ENCODE results near the gene CDK5. TPM values are rescaled to one million over a fixed set of nuclear protein-coding genes. Genes with fewer than 3 reads are reported as not detected.

Gene CDK5
- total and polyA plus RNA-seq, 2 of the 13 experiments (the other 11 are each of a cell fraction or from before 2014, with no cell fraction given) = 16.4 to 21.3 TPM

DNA sequence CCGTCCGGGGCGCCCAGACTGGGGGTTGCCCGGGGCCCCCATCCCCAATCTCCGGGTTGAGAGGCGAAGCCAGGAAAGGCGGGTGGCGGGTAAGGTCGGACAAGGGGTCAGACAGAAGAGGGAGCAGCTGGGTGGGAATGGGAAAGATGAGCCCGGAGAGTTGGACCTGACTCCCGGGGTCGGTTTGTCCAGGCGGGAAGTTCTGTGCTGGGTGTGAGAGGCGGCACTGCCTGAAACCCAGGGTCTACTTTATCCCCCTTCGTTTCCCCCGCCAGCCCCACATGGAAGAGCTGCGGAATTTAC is 2.4 kb upstream of the CDK5 start (continued):
- TF ChIP-seq ZNF567 (CRISPR knock-in tag; IDR thresholded peaks at IDR 0.05; ENCODE audit: borderline replicate concordance) = no peak
- no peak for TF ChIP-seq MAZ (IDR thresholded peaks at IDR 0.05; ENCODE audit: borderline replicate concordance, low read depth, low read length)
- 0 out of 2 replicates have a peak, but pooled peaks have one; percentile 16 for TF ChIP-seq MAZ (CRISPR knock-in tag; IDR thresholded peaks at IDR 0.05; ENCODE audit: low read depth)
- TF ChIP-seq, protein P1, sequence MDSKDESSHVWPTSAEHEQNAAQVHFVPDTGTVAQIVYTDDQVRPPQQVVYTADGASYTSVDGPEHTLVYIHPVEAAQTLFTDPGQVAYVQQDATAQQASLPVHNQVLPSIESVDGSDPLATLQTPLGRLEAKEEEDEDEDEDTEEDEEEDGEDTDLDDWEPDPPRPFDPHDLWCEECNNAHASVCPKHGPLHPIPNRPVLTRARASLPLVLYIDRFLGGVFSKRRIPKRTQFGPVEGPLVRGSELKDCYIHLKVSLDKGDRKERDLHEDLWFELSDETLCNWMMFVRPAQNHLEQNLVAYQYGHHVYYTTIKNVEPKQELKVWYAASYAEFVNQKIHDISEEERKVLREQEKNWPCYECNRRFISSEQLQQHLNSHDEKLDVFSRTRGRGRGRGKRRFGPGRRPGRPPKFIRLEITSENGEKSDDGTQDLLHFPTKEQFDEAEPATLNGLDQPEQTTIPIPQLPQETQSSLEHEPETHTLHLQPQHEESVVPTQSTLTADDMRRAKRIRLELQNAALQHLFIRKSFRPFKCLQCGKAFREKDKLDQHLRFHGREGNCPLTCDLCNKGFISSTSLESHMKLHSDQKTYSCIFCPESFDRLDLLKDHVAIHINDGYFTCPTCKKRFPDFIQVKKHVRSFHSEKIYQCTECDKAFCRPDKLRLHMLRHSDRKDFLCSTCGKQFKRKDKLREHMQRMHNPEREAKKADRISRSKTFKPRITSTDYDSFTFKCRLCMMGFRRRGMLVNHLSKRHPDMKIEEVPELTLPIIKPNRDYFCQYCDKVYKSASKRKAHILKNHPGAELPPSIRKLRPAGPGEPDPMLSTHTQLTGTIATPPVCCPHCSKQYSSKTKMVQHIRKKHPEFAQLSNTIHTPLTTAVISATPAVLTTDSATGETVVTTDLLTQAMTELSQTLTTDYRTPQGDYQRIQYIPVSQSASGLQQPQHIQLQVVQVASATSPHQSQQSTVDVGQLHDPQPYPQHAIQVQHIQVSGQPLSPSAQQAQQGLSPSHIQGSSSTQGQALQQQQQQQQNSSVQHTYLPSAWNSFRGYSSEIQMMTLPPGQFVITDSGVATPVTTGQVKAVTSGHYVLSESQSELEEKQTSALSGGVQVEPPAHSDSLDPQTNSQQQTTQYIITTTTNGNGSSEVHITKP (CRISPR knock-in tag; IDR thresholded peaks at IDR 0.05; ENCODE audit: low read depth) = no peak

DNA sequence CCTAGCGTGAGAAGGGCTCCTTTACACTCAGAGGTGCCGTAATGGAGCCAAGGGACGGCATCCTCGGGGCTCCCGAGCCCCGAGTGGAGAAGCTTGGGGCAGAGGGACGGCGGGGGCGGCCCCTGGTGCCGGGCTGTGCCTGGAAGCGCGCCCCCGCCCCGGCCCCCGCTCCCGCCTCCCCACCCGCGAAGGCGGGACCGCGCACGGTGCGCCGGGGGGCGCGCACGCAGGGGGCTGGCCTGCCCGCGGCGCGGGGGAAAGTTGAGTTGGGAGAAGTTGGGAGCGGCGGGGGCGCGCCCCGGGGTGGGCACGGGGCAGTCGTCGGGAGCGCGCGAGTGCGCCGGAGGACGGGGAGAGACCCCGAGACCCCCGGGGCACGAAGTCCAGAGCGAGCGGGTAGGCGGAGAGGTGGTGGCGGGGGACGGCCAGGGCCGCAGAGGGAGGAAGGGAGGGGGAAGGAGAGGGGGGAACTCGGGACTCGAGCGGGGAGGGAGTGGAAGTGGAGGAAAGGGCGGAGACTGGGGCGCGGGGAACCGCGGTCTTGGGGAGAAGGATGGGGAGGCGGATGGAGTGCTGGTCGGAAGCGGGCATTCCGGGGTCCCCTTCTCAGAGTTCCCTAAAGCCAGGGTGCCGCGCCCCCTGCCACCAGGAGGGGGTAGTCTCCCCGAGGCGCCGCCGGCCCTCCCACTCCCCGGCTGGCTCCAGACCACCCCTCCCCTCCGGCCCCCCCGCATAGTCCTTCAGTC is 1.8 kb upstream of the CDK5 start, which contains the start of gene SLC4A2:
Gene SLC4A2, plus strand, starts transcription at position 223 of the 746 bp plus-strand sequence. CDS start 2,399 bp downstream, outside the sequence.
- Histone ChIP-seq H3K27me3 (ENCODE audit: control insufficient read depth in 1 of 2, insufficient read depth in 2 of 2, low read length in 2 of 2) (no peaks in the 10 kb centered on the region; a peak in 1 of 5 replicates), H3K4me3 (replicated peaks in 1 of 3; ENCODE audit: insufficient read depth in 1 of 3, low read depth in 2 of 3, low read length in 3 of 3) (peak within 1 kb of the TSS; percentile 69 to 92 (median 90)), H3K36me3 (replicated peaks in 1 of 2; ENCODE audit: control insufficient read depth in 1 of 2, insufficient read depth in 2 of 2, low read length in 2 of 2) (peaks cover 0 to 3% of the 10 kb centered on the region in 2 experiments; a peak in 1 of 5 replicates), H3K4me1 (ENCODE audit: insufficient read depth, low read length) (peaks cover 51% of the 10 kb centered on the region), H3K4me2 (ENCODE audit: low read depth, low read length) (peak within 1 kb of the TSS; percentile 98), H3K27ac (ENCODE audit: extremely low read length, insufficient read depth, low read length) (peak within 1 kb of the TSS; percentile 86), H3K9ac (ENCODE audit: insufficient read depth, low read depth, low read length) (peak within 1 kb of the TSS; percentile 87), H4K20me1 (ENCODE audit: insufficient read depth, low read length) (peaks cover 4% of the 10 kb centered on the region; the same call in 1 of the 2 replicates), H3K79me2 (ENCODE audit: insufficient read depth, low read length) (peaks cover 16% of the 10 kb centered on the region), H3K9me3 (ENCODE audit: low read length) (no peaks in the 10 kb centered on the region), H2AFZ (ENCODE audit: low read length) (no peak within 1 kb of the TSS)
- CTCF ChIA-PET (ENCODE audit: low intra/inter-chr PET ratio, low total read pairs) = interaction anchor here (0.8 kb wide), 1 partner anchor 51 kb away, joined by 3 read pairs; no protein-coding TSS in a partner anchor
- POLR2A ChIA-PET = interaction anchor here (1.2 to 2.0 kb wide), 5 partner anchors 17 to 26 kb away, joined by 3 to 8 read pairs (median 6); partner anchors contain the start of genes AGAP3, FASTK and TMUB1
- BruUV-seq (replicated peaks) = no TSS peak
- intact Hi-C loops (cut with micrococcal nuclease; ENCODE audit: unreplicated experiment) = loop anchor here (2.0 kb wide), 2 partner anchors 27 to 51 kb away; partner anchors contain the start of gene AGAP3
- ATAC-seq (0 out of 3 replicates have a peak, but pooled peaks have one; percentile 2), FAIRE-seq (no peak), DNase-seq (ENCODE audit: low spot score) (peak; percentile 50)
- in situ Hi-C loops (cut with HindIII; ENCODE audit: extremely low pct_ligation_motif_present, low pct_unique_long_range_greater_than_20kb) = no loop called here
- under 1% methylated on average over 33 of the region's 75 CpGs for WGBS (ENCODE audit: low lambda C conversion rate)
- TF ChIP-seq HOXA5 (CRISPR knock-in tag; IDR thresholded peaks at IDR 0.05) (0 out of 2 replicates have a peak, but pooled peaks have one; percentile 12), ZSCAN21 (CRISPR knock-in tag; IDR thresholded peaks at IDR 0.05; ENCODE audit: borderline replicate concordance) (0 out of 2 replicates have a peak, but pooled peaks have one; percentile 6), ZNF616 (CRISPR knock-in tag; IDR thresholded peaks at IDR 0.05; ENCODE audit: low read depth) (no peak), ZC3H13 (CRISPR knock-in tag; IDR thresholded peaks at IDR 0.05) (0 out of 2 replicates have a peak, but pooled peaks have one; percentile 39), NFIB (CRISPR knock-in tag; IDR thresholded peaks at IDR 0.05; ENCODE audit: borderline replicate concordance) (no peak), MAZ (IDR thresholded peaks at IDR 0.05; ENCODE audit: borderline replicate concordance, low read depth, low read length) (peak; percentile 90; the same call in 1 of the 2 replicates), MAZ (CRISPR knock-in tag; IDR thresholded peaks at IDR 0.05; ENCODE audit: low read depth) (peak; percentile 94), POLR2AphosphoS5 (IDR thresholded peaks at IDR 0.05; ENCODE audit: low read depth, low read length) (peak; percentile 56), ZNF83 (CRISPR knock-in tag; IDR thresholded peaks at IDR 0.05; ENCODE audit: borderline replicate concordance) (peak; percentile 32; the same call in 1 of the 2 replicates), ZBTB7B (CRISPR knock-in tag; IDR thresholded peaks at IDR 0.05) (peak; percentile 22; the same call in 1 of the 2 replicates), ZNF749 (CRISPR knock-in tag; IDR thresholded peaks at IDR 0.05; ENCODE audit: borderline replicate concordance) (no peak), POLR2G (IDR thresholded peaks at IDR 0.05; ENCODE audit: low read depth, low read length) (peak; percentile 57; the same call in 1 of the 2 replicates), ZSCAN31 (CRISPR knock-in tag; IDR thresholded peaks at IDR 0.05; ENCODE audit: low read depth) (0 out of 2 replicates have a peak, but pooled peaks have one; percentile 8)
- TF ChIP-seq, protein P2, sequence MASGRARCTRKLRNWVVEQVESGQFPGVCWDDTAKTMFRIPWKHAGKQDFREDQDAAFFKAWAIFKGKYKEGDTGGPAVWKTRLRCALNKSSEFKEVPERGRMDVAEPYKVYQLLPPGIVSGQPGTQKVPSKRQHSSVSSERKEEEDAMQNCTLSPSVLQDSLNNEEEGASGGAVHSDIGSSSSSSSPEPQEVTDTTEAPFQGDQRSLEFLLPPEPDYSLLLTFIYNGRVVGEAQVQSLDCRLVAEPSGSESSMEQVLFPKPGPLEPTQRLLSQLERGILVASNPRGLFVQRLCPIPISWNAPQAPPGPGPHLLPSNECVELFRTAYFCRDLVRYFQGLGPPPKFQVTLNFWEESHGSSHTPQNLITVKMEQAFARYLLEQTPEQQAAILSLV (CRISPR knock-in tag; IDR thresholded peaks at IDR 0.05; ENCODE audit: borderline replicate concordance) = 0 out of 2 replicates have a peak, but pooled peaks have one; percentile 0

Data from HepG2 (cell line).